GM18505 (cell line): ENCODE data around the gene GMDS.

Source experiments
- ATAC-seq: cut with Tn5 transposase; IDR thresholded peaks from one replicate; pipeline ENCODE4 v1.9.1; 2021; ENCODE audit not compliant: unreplicated experiment
- POLR2A ChIP-seq: IDR thresholded peaks from 4 replicates; pipeline ENCODE4 v1.6.1; 2011; ENCODE audit warnings: borderline replicate concordance; ENCODE audit not compliant: insufficient read depth, insufficient read length; ENCODE audit errors: extremely low read depth

Gene GMDS

DNA sequence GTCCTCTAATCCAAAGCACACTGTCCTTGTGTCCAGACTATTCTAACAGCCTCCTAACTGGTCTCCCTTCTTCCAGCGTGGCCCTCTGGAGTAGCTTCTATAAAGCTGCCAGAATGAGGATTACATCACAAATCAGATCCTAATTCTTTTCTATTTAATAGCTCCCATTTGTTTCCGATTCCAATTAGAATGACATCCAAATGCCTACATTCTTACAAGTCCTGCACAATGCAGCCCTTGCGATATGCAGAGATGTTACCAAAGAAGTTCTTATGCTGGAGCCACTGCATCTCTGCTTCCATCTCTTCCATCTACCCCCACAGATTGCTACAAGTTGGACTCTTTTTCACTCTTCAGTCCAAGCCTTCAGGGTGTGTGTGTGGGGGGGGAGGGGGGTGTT, 40.0 kb downstream of the GMDS start:
- no peak for TF ChIP-seq POLR2A
- no peak for ATAC-seq

DNA sequence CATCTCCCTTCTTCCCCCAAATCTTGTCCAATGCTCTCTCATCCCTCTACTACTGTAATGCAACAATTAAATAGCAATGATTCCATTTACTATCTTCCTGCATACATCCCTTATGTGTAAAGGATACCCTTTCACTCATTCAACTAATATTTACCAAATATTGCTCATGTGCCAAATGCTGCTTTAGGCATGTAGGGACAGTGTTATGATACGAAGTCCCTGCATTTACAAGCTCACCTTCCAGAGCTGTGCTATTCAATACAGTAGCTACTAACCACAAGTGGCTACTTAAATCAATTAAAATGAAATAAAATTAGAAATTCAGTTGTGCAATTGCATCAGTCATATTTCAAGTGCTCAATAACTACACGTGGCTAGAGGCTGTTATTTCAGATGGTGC, 41.1 kb downstream of the GMDS start:
- no peak for TF ChIP-seq POLR2A
- no peak for ATAC-seq

DNA sequence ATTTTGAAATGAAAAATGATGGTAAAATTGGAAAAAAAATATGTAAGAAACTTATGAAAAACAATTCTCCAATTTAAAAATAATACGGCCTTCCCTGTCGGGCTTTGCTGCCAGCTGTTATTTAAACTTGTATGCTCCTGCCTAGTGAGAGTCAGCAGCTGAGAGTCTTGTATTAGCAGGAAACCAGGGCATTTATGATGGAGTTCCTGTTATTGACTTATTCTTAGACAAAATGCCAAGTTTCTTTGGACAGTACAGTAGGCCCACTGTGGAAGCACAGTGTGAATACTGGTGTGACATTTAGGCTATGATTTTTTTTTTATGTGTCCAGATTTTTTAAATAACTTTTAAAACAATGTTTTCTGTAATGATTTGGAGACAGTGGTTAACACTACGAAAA, 42.1 kb downstream of the GMDS start:
- no peak for ATAC-seq

DNA sequence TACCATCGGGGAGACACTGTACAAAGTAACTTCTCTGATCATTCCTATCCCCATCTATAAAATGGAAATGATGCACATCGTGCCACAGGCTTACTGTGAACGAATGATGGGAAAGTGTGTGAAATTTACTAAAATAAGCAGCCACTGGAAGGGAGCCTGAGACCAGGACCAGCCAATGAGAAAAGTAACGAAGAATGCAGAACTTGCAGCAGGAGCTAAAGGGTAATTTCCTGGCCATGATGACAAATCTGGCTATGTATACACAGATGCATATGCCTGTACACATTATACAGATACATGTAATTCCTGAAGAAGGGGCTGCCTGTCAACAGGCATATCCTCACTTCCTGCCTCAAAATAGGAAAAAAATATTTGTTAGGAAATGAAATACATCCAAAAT, 47.4 kb downstream of the GMDS start:
- no peak for ATAC-seq

More for the DNA sequence above, 42.1 kb downstream of the GMDS start:
- TF ChIP-seq POLR2A: no peak

DNA sequence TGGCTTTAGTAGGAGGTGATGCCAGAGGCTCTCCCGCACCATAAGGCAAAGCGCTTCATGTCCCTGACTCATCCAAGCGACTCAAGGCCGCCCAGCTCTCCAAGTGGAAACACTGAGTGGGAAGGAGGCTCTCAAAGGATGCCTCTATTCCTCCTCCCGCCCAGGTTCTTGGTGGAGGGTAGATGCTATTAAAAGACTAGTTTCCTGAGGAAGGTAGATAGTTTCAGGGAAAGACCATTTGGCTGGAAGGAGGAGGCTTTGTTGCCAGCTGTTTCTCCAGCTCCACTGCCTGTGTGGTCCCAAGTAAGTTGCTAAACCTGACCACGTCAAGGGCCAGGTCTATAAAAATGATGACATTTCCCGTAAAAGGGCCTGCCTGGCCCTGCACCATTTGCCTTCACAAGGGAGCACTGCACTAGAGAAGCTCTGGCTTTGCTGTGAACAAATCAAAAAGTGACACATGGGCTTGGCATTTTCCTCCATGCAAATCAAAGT, 48.2 kb downstream of the GMDS start:
- no peak for TF ChIP-seq POLR2A

More for the DNA sequence above, 47.4 kb downstream of the GMDS start:
- no peak for TF ChIP-seq POLR2A

DNA sequence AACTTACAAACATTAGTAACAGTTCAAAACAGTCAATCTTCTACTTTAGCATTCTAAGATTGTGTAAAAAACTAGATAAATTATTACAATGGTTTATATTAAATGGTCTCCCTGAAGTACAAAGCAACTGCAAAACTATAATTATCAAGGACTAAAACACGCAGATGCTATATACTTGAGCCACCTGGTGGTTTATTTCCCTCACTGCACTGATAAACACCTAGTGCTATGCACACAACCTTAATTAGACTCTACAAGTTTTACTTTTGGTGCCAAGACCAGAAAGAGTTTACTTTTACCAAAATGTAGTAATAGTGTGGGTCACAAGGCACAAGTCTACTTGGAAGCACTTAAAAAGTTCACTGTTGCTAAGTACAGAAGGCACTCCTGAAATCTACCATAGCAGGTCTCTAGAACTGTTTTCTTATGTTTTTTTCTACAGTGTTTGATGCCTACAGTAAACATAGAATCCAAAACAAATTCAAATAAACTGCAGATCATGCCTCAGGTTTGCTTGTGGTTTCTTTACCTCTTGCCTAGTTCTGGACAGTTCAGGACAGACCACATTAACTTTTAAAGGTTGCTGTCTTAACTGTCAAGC, 49.2 kb downstream of the GMDS start:
- ATAC-seq: no peak
- no peak for TF ChIP-seq POLR2A

More for the DNA sequence above, 48.2 kb downstream of the GMDS start:
- ATAC-seq: no peak

DNA sequence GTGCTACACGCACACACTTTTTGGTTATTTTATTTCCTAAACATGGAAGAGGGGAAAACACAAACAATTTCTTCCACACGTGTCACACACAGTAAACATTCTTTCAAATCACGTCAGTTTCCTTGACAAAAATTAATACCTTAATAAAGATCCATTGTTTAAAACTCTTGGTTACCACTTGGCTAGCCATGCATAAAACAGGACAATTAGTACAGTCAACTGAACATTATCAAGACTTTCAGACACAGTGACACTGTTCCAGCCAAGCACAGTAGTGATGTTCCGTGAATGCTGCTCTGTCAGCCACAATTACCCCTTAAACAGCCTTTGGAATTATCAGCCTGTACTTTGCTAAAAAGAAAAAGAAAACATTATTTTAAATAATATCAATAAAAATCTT, 50.8 kb downstream of the GMDS start:
- ATAC-seq: no peak

DNA sequence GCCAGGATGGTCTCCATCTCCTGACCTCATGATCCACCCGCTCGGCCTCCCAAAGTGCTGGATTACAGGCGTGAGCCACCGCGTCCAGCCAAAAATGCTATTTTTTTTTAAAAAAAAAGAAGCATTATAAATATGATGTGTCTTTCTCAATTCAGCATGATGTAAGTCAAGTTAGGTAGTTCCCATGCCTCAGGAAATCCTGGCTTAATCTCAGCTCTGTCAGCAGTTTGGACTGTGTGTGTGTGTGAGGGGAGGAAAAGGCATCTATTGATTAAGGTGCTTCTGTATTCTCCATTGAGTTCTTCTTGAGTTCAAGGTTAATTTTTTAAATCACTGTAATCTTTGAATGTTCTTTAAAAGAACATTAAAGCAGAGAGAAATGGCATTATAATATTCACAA, 51.5 kb downstream of the GMDS start:
- no peak for TF ChIP-seq POLR2A
- no peak for ATAC-seq

More for the DNA sequence above, 50.8 kb downstream of the GMDS start:
- TF ChIP-seq POLR2A: no peak

DNA sequence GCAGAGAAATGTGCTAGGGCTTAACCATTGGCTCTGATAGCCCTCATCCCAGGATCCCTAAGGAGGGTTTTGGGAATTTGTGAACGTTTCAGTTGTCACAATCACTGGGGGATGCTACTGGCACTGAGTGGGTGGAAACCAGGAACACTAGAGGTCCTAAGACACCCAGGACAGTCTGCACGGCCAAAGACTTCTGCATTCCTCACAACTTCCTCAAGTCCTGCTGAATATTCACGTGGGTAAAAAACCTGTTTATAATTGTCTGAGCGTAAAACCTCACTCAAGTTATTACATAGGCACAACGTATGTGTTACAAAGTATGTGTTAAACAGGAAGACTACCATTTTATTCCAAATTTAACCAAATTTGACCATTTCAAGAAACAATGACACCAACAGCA, 52.4 kb downstream of the GMDS start:
- no peak for TF ChIP-seq POLR2A
- no peak for ATAC-seq

DNA sequence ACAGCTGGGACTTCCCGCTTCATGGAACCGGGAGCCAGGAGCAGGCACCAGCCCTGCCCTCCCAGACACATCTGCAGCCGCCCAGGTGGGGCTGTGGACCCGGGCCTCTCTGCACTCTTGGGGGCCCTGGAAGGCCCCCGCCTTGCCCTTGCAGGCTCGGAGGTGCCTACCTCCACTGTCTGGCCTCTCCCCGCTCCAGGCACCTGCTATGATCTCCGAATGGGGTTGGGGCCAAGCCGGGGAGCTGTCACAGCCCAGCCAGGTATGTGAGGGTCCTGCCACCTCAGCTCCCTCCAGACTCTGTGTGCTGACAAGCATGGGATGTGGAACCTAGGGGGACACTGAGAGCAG, 54.0 kb downstream of the GMDS start:
- ATAC-seq: no peak
- TF ChIP-seq POLR2A: no peak

DNA sequence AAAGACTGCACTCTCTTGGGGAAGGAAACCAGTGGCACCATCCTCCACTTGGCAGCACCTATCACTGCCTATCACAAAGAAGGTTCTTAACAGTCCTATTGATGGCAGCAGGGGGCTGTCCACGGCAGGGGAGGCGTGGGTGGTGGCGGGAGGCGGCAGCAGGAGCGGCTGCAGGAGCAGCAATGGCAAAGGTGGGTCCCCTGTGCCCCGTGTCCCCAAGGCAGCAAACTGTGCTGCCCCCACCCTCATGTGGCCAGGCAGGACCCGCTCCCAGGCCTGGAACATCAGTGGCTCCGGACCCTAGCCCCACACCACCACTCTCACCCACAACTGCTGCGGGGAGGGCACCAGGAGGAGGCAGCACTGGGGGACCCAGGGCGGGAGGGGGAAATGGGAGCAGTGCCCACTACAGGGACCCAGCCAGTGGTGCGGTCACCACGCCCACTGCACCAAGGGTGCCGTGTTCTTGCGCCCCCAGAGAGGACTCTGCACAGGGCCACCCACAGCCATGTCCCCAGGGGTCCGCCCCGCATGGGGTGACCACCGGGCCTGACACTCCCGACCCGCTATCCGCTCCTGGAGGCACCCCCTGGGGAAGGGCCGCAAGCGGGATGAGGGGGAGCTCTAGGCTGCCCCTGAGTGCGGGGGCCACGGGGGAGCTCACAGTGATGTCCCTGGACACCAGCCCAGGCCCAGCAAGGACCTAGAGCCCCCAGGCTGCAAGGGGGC, 54.6 kb downstream of the GMDS start:
- ATAC-seq: no peak
- TF ChIP-seq POLR2A: no peak

DNA sequence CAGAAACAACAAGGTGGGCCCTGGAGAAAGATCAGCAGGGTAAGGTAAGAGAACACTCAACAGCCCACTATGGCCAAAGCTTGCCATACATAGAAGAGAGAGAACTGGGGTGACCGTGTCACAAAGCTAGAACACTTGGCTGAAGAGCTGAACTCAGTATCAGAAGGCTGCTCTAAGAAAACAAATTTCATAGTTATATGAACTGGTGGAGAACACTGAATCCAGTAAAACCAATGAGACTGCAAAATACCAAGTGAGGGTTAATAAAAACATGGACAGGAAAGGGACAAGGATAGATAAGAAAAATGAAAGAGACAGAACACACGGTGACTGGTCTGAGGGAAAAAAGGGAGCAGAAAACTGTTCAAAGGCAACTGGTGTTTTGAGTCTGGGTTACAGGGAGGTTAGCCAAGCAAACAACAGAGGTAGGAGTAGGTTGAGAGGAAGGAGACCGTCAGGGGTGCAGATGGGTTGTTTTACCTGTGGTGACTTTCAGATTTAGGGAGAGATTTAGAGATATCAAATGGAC, 56.5 kb downstream of the GMDS start:
- no peak for ATAC-seq
- no peak for TF ChIP-seq POLR2A

DNA sequence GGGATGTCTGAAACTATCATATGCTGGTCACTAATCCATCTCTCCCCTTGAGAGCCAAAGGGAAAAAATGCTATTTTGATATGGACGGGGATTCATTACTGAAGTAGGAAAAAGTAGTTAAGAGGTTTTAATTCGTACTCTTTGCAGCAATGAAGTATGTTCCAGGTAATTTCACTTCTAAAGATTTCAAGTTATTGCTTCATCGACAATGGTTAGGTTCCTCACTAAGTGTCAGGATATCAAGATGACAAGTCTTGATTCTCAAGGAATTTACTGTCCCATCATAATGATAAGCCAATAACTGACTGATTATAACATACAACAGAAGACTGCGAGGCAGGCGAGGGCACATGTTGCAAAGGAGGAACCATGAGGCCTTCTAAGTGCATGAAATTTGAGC, 57.0 kb downstream of the GMDS start:
- TF ChIP-seq POLR2A: no peak

DNA sequence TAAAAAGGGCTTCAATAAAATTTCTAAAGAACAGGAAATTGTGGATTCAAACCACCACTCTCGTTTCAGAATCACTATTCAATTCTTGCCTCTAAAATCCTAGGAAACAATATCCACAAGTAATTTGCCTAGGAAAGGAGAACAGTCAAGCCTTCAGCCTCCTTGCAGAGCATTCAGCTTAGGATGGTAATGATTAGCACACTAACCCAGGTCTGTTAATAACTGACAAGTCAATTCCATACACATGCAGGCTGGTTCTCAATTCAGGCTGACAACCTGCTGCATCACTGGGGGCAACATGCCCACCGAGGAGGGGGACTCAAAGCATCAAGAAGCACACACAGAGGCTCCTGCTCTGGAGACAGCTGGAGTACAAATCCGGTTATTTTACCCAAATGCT, 57.6 kb downstream of the GMDS start:
- no peak for TF ChIP-seq POLR2A
- no peak for ATAC-seq

More for the DNA sequence above, 57.0 kb downstream of the GMDS start:
- no peak for ATAC-seq
